Thymus (tissue), 14 donors: ENCODE results near the gene PLEK2. TPM values are rescaled to one million over a fixed set of nuclear protein-coding genes. Genes with fewer than 3 reads are reported as not detected.
"Not testable (repeated sequence)": the region's sequence is repeated elsewhere in the genome, so short reads cannot be mapped to it uniquely, and the experiment has no call there.

Experiments used
- DNase-seq, 9 donors: peaks; one replicate each; pipeline ENCODE4 v3.0.0-alpha.2; 2013; ENCODE audit warnings: low spot score in 9 of 9, low read depth in 6 of 9, missing footprints in 1 of 9
- H3K27ac ChIP-seq, 2 donors: one replicate each; pipeline ENCODE4 v1.5.1; 2013; ENCODE audit warnings: control low read depth in 1 of 2, low read depth in 1 of 2, low read length in 1 of 2, mild to moderate bottlenecking in 1 of 2, moderate library complexity in 1 of 2
- H3K27me3 ChIP-seq, 2 donors: one replicate each; pipeline ENCODE4 v1.5.1; 2013; ENCODE audit warnings: low read length in 1 of 2; ENCODE audit not compliant: control insufficient read depth in 2 of 2, insufficient read depth in 1 of 2
- H3K36me3 ChIP-seq, 2 donors: one replicate each; pipeline ENCODE4 v1.5.1; 2013; ENCODE audit warnings: low read length in 1 of 2, mild to moderate bottlenecking in 1 of 2, moderate library complexity in 1 of 2; ENCODE audit not compliant: control insufficient read depth in 2 of 2, insufficient read depth in 2 of 2
- H3K4me1 ChIP-seq, 2 donors: one replicate each; pipeline ENCODE4 v1.5.1; 2013; ENCODE audit warnings: low read length in 2 of 2; ENCODE audit not compliant: control insufficient read depth in 2 of 2, insufficient read depth in 2 of 2
- H3K4me3 ChIP-seq, 2 donors: one replicate each; pipeline ENCODE4 v1.5.1; 2013; ENCODE audit warnings: low read length in 2 of 2, control low read depth in 1 of 2, mild to moderate bottlenecking in 1 of 2
- H3K9me3 ChIP-seq, 2 donors: one replicate each; pipeline ENCODE4 v1.5.1; 2013; ENCODE audit warnings: low read length in 1 of 2, mild to moderate bottlenecking in 1 of 2; ENCODE audit not compliant: control insufficient read depth in 2 of 2, insufficient read depth in 1 of 2
- WGBS: extraction: QIAGEN DNeasy Blood & Tissue Kit; methylation state at CpG from one replicate; pipeline ENCODE4 v1.1.7; 2013; 5-methylcytosine and 5-hydroxymethylcytosine counted together
- long read RNA-seq, 10 donors: transcript quantifications; one replicate each; lab custom pipeline, GENCODE V29; 2026
- polyA plus RNA-seq: library from polyadenylated mRNA; stranded (reverse); fragments of 200-250 nt; gene quantifications from one replicate; pipeline ENCODE4 v1.2.3, GENCODE V29; 2013
- total RNA-seq: library from RNA; stranded (reverse); fragments of 120-200 nt; gene quantifications from one replicate; pipeline ENCODE4 v1.2.4, GENCODE V29; 2013
- donor health status: healthy.

PLEK2 gene, protein sequence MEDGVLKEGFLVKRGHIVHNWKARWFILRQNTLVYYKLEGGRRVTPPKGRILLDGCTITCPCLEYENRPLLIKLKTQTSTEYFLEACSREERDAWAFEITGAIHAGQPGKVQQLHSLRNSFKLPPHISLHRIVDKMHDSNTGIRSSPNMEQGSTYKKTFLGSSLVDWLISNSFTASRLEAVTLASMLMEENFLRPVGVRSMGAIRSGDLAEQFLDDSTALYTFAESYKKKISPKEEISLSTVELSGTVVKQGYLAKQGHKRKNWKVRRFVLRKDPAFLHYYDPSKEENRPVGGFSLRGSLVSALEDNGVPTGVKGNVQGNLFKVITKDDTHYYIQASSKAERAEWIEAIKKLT
- total RNA-seq (34.0 TPM), polyA plus RNA-seq (22.0 TPM)
- long read RNA-seq, donor 1, partial matches to known transcripts: 0 of 1 reads
- long read RNA-seq, donor 1, other reads (novel, unspliced or antisense): 0 of 1 reads
- long read RNA-seq, donor 2: 0 reads
- long read RNA-seq, donor 3, transcript PLEK2-201 (9 exons, 1,549 nt): major isoform, 6 of 6 reads
- long read RNA-seq, donor 3, partial matches to known transcripts: 0 of 6 reads
- long read RNA-seq, donor 3, other reads (novel, unspliced or antisense): 0 of 6 reads
- long read RNA-seq, donor 4, partial matches to known transcripts: 0 of 3 reads
- long read RNA-seq, donor 4, other reads (novel, unspliced or antisense): 0 of 3 reads
- long read RNA-seq, donor 5, transcript PLEK2-201 (9 exons, 1,549 nt): major isoform, 8 of 8 reads
- long read RNA-seq, donor 5, partial matches to known transcripts: 0 of 8 reads
- long read RNA-seq, donor 5, other reads (novel, unspliced or antisense): 0 of 8 reads
- long read RNA-seq, donor 6, transcript PLEK2-201 (9 exons, 1,549 nt): major isoform, 10 of 10 reads
- long read RNA-seq, donor 6, partial matches to known transcripts: 0 of 10 reads
- long read RNA-seq, donor 6, other reads (novel, unspliced or antisense): 0 of 10 reads
- long read RNA-seq, donor 7, transcript PLEK2-201 (9 exons, 1,549 nt): major isoform, 12 of 12 reads
- long read RNA-seq, donor 7, partial matches to known transcripts: 0 of 12 reads
- long read RNA-seq, donor 7, other reads (novel, unspliced or antisense): 0 of 12 reads
- long read RNA-seq, donor 8, partial matches to known transcripts: 0 of 2 reads
- long read RNA-seq, donor 8, other reads (novel, unspliced or antisense): 0 of 2 reads
- long read RNA-seq, donor 9, transcript PLEK2-201 (9 exons, 1,549 nt): major isoform, 10 of 10 reads
- long read RNA-seq, donor 9, partial matches to known transcripts: 0 of 10 reads
- long read RNA-seq, donor 9, other reads (novel, unspliced or antisense): 0 of 10 reads
- long read RNA-seq, donor 10, transcript PLEK2-201 (9 exons, 1,549 nt): major isoform, 8 of 13 reads
- long read RNA-seq, donor 10, partial matches to known transcripts: 5 of 13 reads
- long read RNA-seq, donor 10, other reads (novel, unspliced or antisense): 0 of 13 reads

DNA sequence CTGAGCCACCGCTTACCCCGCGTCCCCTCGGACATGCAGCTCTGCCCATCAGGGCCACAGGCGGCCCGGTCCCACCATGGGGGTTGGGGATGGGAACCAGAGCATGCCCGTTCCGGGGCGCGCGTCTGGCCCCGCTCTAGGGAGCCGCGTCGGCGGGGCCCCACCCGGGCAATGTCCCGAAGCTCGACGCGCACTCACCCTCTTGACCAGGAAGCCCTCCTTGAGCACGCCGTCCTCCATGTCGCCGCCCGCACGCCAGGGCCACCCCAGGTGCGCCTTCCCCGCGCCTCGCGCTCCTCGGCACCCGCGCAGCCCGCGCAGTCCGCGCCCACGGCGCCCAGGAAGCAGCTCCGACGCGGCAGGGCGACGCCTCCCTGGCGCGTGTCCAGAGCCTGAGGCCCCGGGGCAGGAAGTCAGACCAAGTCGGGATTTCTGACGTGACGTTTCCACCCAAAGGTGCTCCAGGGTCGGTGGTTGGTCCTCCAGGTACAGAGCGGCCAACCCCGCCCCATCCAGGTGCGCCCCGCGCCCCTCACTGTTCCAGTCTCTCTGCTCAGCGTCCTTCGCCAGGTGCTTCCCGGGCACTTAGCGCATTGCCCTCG, at the start of gene PLEK2:
PLEK2 (minus strand) TSS at position 346 of the 602 bp plus-strand sequence; CDS start at position 240, 106 bp downstream.
- Histone ChIP-seq H3K9me3 (no peaks in the 10 kb centered on the region), H3K27me3 (peaks cover 11 to 51% of the 10 kb centered on the region in 2 donors), H3K4me3 (peak within 1 kb of the TSS; percentile 27 to 37), H3K4me1 (peaks cover 4 to 11% of the 10 kb centered on the region in 2 donors), H3K27ac (peak within 1 kb of the TSS; percentile 68 to 77), H3K36me3 (no peaks in the 10 kb centered on the region)
- 9% methylated on average over 63 of the region's 63 CpGs for whole genome bisulfite sequencing
- peak in 4 of 9 donors; percentile 17 to 46 (median 32) for DNase-seq

DNA sequence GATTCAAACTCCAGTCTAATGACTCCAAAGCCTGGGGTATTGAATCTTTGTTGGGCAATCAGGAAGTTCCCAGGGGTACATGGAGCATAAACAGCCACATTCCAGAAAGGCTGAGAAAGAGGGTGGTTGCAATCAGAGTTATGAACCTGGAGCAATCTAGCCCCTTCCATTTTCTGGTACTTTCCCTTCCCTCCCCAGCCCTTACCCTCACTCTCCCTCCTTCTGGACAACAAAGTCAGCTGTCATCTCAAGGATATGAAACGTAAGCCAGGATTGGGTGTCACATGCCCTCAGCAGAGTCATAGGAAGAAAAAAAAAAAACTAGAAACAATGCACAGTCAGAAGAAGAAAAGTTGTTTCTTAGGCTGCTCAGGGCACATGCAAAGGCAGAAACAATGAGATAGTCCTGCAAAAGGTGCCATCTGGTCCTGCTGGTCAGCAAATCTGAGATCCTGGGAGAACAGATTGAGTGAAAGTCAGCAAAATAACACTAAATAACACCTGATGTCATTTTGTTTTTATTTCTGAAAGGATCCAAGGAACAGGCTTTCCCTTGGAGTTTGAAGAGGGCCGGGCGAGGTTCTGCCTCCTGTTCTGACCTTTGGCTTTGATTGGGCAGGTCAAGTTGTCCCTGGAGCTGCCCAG, 49.5 kb upstream of the PLEK2 start:
- 94% methylated on average over 3 of the region's 3 CpGs for WGBS
- Histone ChIP-seq H3K4me3 (no peak overlapping the region), H3K4me1 (peaks cover 44 to 55% of the 10 kb centered on the region in 2 donors), H3K9me3 (no peaks in the 10 kb centered on the region), H3K27me3 (peaks cover 0 to 4% of the 10 kb centered on the region in 2 donors), H3K27ac (peak overlapping the region; percentile 59 to 68), H3K36me3 (no peaks in the 10 kb centered on the region)
- no peak for DNase-seq

DNA sequence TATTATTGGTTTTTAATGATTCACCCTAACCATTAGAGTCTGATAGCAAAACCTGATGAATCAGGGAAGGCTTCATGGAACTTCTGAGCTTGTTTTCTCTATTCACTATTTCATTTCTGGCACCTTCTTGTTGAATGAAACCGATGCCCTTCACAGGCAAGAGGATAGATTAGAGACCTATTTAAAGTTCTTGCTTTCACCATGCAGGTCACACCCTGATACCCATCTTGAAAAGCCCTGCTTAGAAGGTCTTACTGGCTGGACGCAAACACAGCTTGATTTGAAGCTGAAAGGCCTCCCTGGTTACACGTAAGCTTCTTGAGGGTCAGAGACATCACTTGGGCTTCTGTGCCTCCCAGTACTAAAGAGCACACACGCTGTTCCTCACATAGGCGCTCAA, 47.4 kb upstream of the PLEK2 start:
- DNase-seq: no peak
- H3K36me3 ChIP-seq: no peaks in the 10 kb centered on the region
- H3K4me3 ChIP-seq: no peak overlapping the region
- peaks cover 0 to 4% of the 10 kb centered on the region in 2 donors for H3K27me3 ChIP-seq
- WGBS: 97% methylated on average over 5 of the region's 5 CpGs
- no peak overlapping the region for H3K27ac ChIP-seq
- H3K4me1 ChIP-seq: peaks cover 25 to 34% of the 10 kb centered on the region in 2 donors
- H3K9me3 ChIP-seq: no peaks in the 10 kb centered on the region

DNA sequence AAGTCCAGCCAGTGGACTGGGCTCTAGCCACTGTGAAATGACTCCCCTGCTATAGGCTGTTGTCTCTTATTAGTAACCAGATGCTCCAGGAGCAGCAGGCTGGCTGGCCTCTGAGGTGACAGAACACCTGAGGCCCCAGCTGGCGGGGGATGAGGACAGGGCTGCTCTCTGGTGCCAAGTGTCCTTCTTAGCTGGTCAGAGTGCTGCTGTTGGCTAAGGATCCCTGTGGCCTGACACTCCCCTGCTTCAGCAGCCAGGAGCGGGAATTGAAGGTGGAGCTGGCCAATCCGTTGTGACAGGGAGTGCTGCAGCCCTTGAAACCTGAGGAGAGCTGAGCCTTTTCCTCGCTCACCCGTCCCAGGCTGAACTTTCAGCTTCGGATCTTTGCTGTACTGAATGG, 45.8 kb upstream of the PLEK2 start:
- H3K27ac ChIP-seq: no peak overlapping the region
- 87% methylated on average over 6 of the region's 6 CpGs for WGBS
- H3K9me3 ChIP-seq: no peaks in the 10 kb centered on the region
- H3K4me1 ChIP-seq: peaks cover 14 to 18% of the 10 kb centered on the region in 2 donors
- no peak for DNase-seq
- H3K36me3 ChIP-seq: no peaks in the 10 kb centered on the region
- peaks cover 0 to 4% of the 10 kb centered on the region in 2 donors for H3K27me3 ChIP-seq
- H3K4me3 ChIP-seq: no peak overlapping the region

DNA sequence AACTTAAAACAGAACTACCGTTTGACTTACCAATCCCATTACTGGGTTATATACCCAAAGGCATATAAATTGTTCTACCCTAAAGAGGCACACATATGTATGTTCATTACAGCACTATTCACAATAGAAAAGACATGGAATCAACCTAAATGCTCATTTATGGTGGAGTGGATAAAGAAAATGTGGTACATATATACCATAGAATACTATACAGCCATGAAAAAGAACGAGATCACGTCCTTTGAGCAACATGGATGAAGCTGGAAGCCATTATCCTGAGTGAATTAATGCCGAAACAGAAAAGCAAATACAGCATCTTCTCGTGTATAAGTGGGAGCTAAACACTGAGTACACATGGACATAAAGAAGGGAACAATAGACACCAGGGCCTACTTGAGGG, 44.8 kb upstream of the PLEK2 start:
- H3K4me3 ChIP-seq: no peak overlapping the region
- 97% methylated on average over 5 of the region's 5 CpGs for WGBS
- peaks cover 0 to 4% of the 10 kb centered on the region in 2 donors for H3K27me3 ChIP-seq
- peaks cover 4 to 8% of the 10 kb centered on the region in 2 donors for H3K4me1 ChIP-seq
- H3K27ac ChIP-seq: no peak overlapping the region
- no peak for DNase-seq
- H3K9me3 ChIP-seq: no peaks in the 10 kb centered on the region
- H3K36me3 ChIP-seq: no peaks in the 10 kb centered on the region

DNA sequence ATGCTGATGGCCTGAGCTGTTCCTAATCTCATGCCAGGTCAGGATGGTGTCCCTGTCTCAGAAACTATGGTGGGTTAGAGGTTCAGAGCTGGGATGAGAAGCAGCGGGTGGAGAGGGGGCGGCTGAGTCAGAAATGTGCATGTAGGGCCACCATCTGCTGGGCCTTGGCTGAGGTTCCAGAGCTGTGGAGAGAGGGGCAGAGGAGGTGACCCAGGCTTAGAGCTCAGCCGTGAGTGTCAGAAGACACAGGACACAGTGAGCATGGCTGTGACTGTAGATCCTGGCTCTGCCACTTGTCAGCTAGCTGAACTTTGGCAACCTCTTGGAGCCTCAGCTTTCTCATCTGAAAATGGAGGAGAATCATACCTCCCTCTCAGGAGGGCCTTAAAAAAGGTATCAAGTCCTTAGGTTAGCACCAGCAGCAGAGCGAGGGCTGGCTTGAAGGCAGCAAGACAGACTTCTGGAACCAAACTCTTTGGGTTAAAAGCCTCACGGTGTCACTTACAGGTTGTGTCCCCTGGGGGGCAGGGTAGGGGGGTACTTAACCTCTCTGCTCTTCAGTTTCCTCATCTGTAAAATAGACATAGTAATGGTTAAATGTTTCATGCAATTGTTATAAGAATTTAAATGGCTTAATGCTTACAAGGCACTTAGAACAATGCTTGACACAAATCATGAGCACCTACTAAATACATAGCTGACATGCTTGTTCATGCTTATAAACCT, 41.8 kb upstream of the PLEK2 start:
- WGBS: 98% methylated on average over 5 of the region's 5 CpGs

DNA sequence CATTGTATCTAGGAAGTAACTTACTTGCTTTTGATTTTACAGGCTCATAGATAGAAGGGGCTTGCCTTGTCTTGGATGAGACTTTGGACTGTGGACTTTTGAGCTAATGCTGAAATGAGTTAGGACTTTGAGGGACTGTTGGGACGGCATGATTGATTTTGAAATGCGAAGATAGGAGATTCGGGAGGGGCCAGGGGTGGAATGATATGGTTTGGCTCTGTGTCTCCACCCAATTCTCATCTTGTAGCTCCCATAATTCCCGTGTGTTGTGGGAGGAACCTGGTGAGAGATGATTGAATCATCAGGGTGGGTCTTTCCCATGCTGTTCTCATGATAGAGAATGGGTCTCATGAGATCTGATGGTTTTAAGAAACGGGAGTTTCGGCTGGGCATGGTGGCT, 39.7 kb upstream of the PLEK2 start:
- 98% methylated on average over 6 of the region's 6 CpGs for WGBS
- H3K27ac ChIP-seq, DNase-seq, H3K27me3 ChIP-seq, H3K4me3 ChIP-seq, H3K9me3 ChIP-seq, H3K36me3 ChIP-seq, H3K4me1 ChIP-seq: not testable (repeated sequence)

More for the DNA sequence above, 41.8 kb upstream of the PLEK2 start:
- no peak overlapping the region for H3K27ac ChIP-seq
- H3K9me3 ChIP-seq: peaks cover 0 to 6% of the 10 kb centered on the region in 2 donors
- H3K36me3 ChIP-seq: no peaks in the 10 kb centered on the region
- H3K4me1 ChIP-seq: no peaks in the 10 kb centered on the region
- H3K27me3 ChIP-seq: peaks cover 0 to 4% of the 10 kb centered on the region in 2 donors
- H3K4me3 ChIP-seq: no peak overlapping the region
- no peak for DNase-seq
